GM12874 (cell line): ENCODE results near the gene LRP1B.

Source experiments
- TF ChIP-seq, protein P1 (sequence below): IDR thresholded peaks from 2 replicates; pipeline ENCODE4 v1.5.1; 2011; ENCODE audit warnings: low read depth, mild to moderate bottlenecking, control low read depth, low read length, moderate library complexity; ENCODE audit not compliant: insufficient read depth

Gene LRP1B

DNA sequence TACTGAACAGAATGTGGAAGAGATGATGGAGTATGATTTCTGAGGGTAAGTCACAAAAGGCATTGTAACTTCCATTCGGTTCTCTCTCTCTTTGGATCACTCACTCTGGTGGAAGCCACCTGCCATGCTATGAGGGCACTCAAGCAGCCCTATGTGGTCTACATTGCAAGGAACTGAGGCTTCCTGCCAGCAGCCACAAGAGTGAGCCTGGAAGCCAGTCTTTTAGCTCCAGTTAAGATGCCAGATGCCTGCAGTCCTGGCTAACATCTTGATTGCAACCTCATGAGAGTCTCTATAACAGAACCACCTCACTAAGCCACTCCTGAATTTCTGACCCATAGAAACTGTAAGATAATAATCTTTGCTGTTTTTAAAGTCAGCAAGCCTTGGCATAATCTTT, 935.7 kb downstream of the LRP1B start:
- TF ChIP-seq, protein P1, sequence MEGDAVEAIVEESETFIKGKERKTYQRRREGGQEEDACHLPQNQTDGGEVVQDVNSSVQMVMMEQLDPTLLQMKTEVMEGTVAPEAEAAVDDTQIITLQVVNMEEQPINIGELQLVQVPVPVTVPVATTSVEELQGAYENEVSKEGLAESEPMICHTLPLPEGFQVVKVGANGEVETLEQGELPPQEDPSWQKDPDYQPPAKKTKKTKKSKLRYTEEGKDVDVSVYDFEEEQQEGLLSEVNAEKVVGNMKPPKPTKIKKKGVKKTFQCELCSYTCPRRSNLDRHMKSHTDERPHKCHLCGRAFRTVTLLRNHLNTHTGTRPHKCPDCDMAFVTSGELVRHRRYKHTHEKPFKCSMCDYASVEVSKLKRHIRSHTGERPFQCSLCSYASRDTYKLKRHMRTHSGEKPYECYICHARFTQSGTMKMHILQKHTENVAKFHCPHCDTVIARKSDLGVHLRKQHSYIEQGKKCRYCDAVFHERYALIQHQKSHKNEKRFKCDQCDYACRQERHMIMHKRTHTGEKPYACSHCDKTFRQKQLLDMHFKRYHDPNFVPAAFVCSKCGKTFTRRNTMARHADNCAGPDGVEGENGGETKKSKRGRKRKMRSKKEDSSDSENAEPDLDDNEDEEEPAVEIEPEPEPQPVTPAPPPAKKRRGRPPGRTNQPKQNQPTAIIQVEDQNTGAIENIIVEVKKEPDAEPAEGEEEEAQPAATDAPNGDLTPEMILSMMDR = no peak

DNA sequence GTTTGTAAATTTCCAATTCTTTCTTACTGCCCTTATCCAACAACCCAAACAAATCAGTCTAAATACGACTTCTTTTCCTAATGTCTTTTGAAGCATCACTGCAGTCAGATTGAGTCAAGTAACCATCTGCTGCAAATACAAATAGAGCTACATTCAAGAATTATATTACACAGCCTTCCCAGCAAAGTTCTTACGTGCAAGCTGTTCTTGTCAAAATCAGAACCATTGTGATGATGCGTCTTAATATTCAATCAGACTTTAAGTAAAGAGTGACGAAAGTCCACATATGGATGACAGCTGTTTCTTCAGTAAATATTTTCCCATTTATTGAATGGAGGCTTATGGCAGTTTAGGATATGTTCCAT, 943.8 kb downstream of the LRP1B start:
- TF ChIP-seq, protein P1 = no peak

DNA sequence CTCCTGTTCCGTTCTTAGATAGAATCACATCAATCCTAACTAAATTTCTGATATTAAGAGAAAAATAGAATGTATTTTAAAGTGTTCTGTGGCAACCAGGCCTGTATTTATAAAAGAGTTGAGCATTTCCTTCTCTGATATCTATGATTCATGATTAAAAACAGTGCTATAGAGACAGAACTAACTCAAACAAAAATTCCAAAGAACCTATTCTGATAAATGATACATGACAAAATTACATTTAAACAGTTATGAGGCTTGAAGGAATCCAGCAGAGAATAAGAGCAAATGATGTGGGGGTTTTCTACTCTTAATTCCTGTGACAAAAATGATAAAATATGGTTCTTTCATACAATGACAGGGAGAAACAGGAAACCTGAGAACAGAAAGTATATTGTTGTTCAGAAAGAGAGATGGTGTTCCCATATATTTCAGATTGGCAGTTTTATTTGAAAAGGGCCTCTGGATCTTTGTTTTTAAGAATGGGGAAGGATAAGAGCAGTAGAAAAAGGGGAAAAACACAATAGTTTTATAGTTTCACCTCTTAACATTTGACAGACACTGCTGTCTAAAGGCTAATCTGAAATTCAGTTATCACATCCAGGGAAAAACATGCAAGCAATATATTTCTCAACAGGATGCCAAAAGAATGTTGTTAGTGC, 944.3 kb downstream of the LRP1B start:
- TF ChIP-seq, protein P1 = no peak

DNA sequence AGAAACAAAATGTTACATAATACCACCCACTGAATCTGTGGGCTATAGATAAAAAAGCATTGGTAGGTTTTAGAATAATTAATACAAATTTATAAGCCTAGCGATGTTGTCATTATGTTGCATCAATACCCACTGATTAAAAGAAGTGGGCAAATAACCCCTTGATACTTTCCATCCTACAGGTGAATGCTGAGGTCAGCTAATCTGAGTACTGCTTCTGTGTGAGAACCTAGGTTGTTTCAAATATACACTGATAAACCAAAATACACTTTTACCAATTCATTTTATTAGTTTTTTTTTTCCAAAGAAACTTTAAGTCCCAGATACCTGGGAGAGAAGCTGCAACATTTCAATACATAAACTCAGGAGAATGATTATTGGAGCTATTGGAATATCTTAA, 948.6 kb downstream of the LRP1B start:
- TF ChIP-seq, protein P1 = no peak

DNA sequence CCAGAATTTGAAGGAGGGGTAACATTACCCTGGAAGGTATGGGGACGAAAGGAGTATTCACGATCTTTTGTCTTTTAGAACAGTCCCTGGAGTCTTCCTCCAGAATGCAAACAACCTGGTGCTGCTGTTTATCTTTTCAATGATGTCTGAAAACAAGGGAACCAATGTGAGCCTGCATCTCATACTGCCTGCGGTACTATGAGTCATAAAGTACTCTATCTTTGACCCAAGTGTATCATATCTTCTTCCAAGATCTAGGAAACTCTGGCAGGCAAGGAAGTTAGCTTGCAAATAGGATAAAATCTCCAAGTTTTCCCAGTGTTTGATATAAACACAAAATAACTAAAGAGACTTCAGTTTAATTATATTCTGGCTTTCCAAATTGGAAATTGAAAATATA, 968.5 kb downstream of the LRP1B start:
- TF ChIP-seq, protein P1 = no peak

DNA sequence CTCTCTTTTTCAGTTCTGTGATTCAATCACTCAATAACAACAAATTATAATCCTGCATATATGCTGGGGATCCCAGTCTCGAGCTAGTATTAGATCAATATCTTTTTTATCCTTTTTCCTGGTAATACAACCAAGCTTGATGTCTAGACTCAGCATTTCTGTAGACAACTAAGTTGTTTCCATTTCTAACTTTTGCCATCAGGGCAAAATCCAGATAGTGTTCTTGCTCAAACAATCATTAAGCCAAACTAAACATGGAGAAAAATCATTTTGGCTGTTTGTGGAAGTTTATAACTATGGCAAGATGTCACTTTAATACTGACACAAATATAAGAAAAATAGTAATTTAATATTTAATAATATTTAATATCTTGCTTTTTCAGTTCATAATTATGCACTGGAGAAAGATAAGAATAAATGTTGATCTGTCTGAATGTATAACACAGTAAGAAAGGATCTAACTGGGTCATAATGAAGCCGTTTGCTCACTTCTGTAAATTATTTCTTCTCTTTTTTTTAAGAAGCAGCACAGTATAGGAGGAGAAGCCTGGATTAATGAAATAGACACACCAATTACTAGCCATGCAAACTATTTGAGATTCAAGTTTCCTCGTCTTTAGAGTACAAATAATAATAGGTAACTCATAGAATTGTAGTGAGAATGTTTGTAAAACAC, 979.1 kb downstream of the LRP1B start:
- TF ChIP-seq, protein P1 = no peak

DNA sequence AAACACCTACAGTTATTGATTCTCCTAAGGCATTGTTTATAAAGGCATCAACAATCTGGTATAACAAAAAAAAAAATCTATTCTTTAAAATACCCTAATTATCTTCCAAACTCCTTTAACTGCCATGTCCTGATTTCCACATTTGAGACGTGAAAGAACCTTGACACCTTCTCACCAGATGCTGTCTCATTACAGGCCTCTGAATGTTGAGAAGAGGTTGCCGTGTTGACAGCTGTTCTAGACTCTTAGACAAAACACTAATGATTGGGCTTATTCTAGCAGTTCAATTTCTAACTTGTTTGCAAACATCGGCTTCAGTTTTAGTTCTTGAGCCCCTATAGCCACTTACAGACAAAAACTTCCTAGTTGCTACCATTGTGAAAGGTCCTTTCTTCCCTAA, 988.8 kb downstream of the LRP1B start:
- TF ChIP-seq, protein P1 = no peak
